HG03025 (cell line): ENCODE measurements around the gene RPP38.
A peak's percentile ranks its signal among the peaks of the same experiment; 100 is the strongest.

Source experiments
- ATAC-seq: cut with Tn5 transposase; IDR thresholded peaks from one replicate; pipeline ENCODE4 v1.9.1; 2021; ENCODE audit warnings: mild to moderate bottlenecking, moderate library complexity; ENCODE audit not compliant: unreplicated experiment, low FRiP score

RPP38 gene

GRCh38 chr10:15106352-15107013, 9.3 kb downstream of the RPP38 start:
- ATAC-seq = peak; percentile 69

GRCh38 chr10:15112657-15113056, 15.5 kb downstream of the RPP38 start:
- no peak for ATAC-seq

DNA sequence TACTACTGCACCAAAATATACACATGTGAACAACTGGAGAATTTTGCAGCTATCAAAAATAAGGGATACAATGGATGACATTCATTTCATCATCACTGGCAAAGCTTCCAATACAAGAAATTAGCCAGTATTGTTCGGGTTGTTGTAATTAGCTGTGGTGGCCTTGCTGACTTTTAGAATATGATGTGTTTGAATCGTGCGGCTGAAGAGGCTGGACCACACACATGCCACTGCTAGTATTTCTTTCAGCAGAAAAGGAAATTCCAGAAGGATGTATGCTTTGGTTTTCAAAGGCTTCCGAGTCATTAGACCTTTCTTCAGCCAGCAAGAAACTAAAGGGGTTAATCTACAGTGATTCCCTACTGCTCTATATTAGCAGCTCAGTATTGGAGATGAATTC, 16.6 kb downstream of the RPP38 start:
- no peak for ATAC-seq

DNA sequence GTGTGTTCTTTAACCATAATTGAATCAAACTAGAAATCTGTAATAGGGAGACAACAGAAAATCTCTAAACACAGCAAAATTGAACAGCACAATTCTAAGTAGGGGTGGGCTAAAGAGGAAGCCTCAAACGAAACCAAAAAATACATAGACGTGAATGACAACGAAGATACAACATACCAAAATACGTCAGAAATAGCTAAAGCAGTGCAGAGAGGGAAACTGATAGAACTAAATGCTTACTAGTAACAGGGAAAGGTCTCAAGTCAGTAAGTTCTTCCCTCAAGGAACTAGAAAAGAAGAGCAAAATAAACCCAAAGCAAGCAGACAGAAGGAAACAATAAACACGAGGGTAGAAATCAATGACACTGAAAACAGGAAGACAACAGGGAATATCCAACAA, 19.1 kb downstream of the RPP38 start:
- no peak for ATAC-seq

DNA sequence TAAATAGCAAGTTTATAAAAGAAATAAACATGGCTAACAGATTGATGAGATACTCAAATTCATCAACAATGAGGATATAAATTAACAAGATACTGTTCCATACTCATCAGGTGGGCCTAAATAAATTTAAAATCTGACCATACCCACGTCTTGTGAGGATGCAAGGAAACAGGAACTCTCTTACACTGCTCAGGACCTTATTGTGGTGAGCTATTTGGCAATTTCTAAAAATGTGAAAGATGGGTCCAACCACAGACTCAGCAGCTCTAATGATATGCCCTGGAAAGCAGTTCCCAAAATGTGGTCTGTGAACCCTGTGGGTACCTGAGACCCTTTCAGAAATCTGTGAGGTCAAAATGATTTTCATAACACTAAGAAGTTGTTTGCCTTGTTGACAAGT, 21.5 kb downstream of the RPP38 start:
- no peak for ATAC-seq

- no peak for ATAC-seq
Observed at GRCh38 chr10:15120523-15120922, 23.4 kb downstream of the RPP38 start.

GRCh38 chr10:15121707-15122106, 24.6 kb downstream of the RPP38 start:
- no peak for ATAC-seq

DNA sequence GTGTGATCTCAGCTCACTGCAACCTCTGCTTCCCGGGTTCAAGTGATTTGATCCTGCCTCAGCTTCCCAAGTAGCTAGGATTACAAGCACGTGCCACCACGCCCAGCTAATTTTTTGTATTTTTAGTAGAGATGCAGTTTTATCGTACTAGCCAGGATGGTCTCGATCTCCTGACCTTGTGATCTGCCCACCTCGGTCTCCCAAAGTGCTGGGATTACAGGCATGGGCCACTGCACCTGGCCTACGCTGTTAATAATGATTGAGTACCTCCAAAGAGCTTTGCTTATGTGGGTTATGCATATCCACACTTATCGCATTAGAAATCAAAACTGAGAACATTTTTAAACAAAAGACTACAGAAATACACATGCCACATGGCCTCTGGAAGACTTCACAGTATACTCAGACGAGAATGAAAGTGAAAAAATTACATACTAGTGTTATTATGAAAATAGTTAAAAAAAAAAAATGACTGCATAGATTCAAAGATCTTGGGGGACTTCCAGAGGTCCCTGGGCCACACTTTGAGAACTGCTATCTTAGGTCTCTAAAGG, 25.4 kb downstream of the RPP38 start:
- ATAC-seq = peak; percentile 95

- no peak for ATAC-seq
Observed at GRCh38 chr10:15123749-15124184, 26.6 kb downstream of the RPP38 start.

DNA sequence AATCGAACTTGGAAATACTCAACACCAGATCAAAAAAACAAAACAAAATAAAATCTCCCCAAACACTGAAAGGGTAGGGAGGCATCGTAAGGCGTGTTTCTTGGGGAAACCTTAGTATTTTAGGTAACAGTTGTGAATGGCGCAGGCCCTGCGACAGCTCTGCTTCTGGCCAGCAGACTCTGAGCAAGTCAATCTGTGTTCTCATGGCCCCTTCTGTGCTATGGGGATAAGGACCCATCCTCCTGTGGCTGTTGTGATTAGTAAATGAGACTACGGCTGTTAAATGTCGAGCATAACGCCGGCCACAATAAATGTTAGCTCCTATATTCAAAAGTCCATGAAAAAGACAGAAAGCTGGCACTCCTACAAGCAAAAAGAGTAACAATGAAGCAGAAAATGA, 27.0 kb downstream of the RPP38 start:
- no peak for ATAC-seq

- ATAC-seq = no peak
Observed at GRCh38 chr10:15124908-15125307, 27.8 kb downstream of the RPP38 start.

DNA sequence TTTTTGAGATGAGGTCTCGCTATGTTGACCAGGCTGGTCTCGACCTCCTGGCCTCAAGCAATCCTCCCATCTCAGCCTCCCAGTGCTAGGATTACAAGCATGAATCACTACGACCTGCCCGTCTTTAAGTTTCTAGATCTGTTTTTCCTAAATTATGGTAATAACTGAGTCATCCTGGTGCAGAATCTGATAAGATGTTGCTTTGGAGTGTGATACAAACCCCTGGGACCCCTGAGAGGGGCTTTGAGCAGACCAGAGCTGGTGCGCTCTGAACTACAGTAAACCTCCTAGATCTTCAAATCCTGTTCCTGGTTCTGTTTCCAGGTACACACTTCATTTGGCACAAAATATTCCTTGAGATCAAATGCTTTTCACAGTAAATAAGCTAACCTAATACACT, 34.2 kb downstream of the RPP38 start:
- ATAC-seq = no peak

DNA sequence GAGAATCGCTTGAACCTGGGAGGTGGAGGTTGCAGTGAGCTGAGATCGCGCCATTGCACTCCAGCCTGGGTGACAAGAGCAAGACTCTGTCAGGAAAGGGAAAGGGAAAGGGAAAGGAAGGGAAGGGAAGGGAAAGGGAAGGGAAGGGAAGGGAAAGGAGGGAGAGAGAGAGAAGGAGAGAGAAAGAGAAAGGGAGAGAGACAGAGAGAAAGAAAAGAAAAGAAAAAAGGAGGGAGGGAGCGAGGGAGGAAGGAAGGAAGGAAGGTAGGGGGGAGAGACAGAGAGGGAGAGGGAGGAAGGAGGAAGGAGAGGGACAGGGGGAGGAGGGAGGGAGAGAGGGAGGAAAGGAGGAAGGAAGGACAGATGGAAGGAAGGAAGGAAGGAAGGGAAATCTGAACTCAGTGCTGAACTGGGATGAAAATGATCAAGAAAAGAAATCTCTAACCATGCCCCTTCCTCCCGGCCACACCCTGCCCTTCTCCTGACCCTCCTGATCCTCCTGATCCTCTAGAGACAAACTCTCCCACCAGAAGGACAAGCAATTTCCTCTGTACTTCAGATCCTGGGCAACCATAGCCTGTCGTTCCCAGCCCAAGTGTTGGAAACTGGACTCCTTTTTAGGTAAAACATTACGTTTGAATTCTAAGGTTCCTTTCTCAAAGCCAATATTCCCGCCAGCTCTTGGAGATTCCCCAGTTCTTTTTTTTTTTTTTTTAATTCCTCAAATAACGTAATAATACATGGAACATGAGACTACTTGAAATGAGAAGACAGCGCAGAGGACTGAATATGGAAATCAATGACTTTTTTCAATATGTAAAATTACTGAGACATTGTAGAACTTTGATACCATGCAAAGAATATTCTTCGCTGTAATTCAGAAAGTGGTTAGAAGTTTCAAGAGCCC, 39.2 kb downstream of the RPP38 start:
- no peak for ATAC-seq

GRCh38 chr10:15137036-15137359, 39.8 kb downstream of the RPP38 start:
- no peak for ATAC-seq

GRCh38 chr10:15137636-15138035, 40.5 kb downstream of the RPP38 start:
- no peak for ATAC-seq

DNA sequence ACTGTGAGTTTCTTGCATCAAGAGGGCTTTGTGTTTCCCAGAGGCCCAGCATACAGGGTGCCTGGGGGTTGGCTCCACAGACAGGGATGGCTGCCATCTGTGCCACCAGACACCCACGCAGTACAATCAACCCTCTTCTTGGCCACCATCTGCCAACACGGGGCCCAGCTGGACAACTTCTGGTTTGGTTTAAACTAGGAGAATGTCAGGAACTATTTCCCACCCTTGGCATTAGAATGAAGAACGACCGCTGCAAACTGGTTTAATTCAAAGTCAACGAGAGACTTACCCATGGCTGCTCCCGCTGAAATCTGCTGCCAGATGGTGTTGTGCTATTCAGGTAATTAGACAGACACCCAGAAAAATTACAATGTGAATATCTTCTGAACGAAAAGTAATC, 43.5 kb downstream of the RPP38 start:
- no peak for ATAC-seq

- no peak for ATAC-seq
Observed at GRCh38 chr10:15141136-15142054, 44.2 kb downstream of the RPP38 start.

DNA sequence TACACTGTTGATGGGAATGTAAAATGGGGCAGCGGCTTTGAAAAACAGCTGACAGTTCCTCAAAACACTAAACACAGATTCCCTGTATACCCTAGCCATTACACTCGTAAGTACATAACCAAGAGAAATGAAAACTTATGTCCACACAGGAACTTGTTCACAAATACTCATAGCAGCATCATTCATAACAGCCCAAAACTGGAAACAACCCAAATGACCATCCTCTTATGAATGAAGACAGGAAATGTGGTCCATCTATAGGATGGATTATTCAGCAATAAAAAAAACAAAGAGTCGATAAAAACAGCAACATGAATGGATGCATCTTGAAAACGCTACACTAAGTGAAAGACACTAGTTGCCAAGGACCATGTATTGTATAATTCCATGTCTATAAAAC, 47.6 kb downstream of the RPP38 start:
- no peak for ATAC-seq

GRCh38 chr10:15146366-15146765, 49.2 kb downstream of the RPP38 start:
- ATAC-seq = no peak

DNA sequence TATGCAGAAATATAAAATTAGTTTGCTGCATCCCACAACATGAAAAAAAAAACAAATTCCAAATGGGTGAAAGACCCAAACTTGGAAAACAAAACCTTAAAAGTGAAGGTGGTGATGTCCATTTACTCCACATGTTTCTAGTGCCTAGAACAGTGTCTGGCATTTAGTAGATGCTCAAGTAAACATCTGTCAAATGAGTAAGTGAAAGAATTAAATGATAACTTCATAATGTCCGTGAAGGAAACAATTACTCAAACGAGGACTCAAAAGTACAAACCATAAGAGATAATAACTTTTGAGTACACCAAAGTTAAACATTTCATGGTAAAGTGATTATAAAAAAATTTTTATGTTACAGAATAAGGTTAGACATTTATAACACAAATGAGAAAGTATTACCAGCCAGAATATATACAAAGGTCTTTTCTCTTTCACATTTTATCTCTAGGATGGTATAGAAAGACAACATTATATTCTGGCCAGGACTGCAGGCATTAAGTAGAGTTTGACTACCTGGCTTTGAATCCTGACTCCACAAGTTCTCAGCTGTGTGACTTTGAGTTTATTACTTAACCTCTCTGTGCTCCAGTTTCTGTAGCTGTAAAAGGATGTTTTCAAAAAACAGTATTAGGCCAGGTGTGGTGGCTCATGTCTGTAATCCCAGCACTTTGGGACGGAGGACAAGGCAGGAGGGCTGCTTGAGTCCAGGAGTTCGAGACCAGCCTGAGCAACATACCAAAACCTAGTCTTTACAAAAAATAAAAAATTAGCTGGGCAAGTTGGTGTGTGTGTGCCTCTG, 50.6 kb downstream of the RPP38 start:
- ATAC-seq = no peak
